Epithelial cell of proximal tubule (primary cell): ENCODE measurements around the gene ODAD4. TPM values are rescaled to one million over a fixed set of nuclear protein-coding genes. Genes with fewer than 3 reads are reported as not detected.

ENCODE experiments used
- DNase-seq: peaks from one replicate; pipeline ENCODE4 v3.0.0-alpha.2; 2011; ENCODE audit warnings: low read depth
- H3K4me3 ChIP-seq: 2 replicates; pipeline ENCODE4 v1.5.1; 2011; ENCODE audit warnings: low read depth, mild to moderate bottlenecking, low read length
- CTCF ChIP-seq: conservative IDR thresholded peaks from 2 replicates; pipeline ENCODE4 v1.5.1; 2012; ENCODE audit warnings: low read depth, mild to moderate bottlenecking, low read length
- total RNA-seq: library from RNA; depleted of rRNA; stranded (reverse); fragments of >200 nt; gene quantifications from 2 replicates; pipeline ENCODE4 v1.2.3, GENCODE V29; 2015

ODAD4 gene
- 0.23 and 0.29 TPM in 2 replicates for total RNA-seq

DNA sequence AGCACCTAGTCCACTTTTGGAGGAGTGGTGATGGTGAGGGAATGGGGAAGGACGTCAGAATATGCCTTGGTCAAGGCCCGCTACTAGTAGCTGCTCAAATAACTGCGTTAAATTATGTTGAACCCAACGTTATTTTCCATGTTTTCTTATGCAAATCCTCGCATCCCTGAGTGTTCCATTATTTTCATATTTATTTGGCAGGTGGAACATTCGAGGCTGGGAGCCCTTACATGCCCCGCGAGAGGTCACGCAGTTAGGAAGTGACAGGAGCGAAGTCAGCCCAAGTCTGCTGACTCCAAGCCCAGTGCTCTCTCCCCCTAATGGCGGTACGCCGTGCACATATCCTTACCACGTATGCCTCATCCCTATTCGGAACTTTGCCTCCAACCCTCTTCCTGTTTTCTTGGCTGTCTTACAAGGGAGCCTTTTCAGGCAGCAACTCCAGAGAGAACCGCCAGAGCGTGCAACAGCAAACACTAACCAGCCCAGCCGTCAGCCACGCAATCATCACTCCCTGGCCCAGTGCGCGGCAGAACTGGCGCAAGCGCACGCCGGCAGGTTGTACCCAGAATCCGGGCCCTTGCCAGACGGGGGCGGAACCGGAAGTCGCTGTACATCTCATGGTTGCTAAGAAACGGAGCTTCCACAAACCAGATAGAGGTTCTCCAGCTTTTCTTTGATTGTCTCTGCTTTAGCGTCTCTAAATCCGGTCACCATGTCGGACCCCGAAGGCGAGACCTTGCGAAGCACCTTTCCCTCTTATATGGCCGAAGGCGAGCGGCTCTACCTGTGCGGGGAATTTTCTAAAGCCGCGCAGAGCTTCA is at the start of gene ODAD4:
ODAD4 (plus strand) TSS at position 609 of the 824 bp plus-strand sequence; CDS start at position 716, 107 bp downstream.
- H3K4me3 ChIP-seq: peak within 1 kb of the TSS; percentile 76
- TF ChIP-seq CTCF: peak; percentile 31
- DNase-seq: peak; percentile 80

GRCh38 chr17:41882756-41883155 is 47.7 kb upstream of the ODAD4 start:
- no peak for TF ChIP-seq CTCF
- DNase-seq: no peak
- H3K4me3 ChIP-seq: no peak overlapping the region

DNA sequence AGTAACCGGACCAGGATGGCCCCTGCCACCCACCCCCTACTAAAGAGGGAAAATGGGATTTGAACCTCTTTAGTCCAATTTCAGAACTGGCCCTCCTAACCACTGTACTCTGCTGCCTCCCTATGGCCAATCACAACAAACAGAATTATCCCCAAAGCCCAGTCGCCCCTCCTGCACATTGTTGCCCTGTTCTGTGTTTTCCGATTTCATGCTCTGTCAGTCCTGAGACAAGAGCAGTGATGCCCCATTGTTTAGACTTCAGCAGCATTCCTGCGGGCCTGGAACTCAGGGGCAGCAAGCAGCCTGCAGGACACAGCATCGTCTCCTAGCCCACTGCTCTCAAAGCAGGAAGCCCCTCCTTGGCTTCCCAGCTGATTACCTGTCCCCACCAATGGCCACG is 44.7 kb upstream of the ODAD4 start:
- H3K4me3 ChIP-seq: no peak overlapping the region
- peak; percentile 31 for TF ChIP-seq CTCF
- DNase-seq: no peak

- no peak for TF ChIP-seq CTCF
- H3K4me3 ChIP-seq: no peak overlapping the region
- no peak for DNase-seq
Observed at GRCh38 chr17:41888332-41888965, 42.0 kb upstream of the ODAD4 start.

DNA sequence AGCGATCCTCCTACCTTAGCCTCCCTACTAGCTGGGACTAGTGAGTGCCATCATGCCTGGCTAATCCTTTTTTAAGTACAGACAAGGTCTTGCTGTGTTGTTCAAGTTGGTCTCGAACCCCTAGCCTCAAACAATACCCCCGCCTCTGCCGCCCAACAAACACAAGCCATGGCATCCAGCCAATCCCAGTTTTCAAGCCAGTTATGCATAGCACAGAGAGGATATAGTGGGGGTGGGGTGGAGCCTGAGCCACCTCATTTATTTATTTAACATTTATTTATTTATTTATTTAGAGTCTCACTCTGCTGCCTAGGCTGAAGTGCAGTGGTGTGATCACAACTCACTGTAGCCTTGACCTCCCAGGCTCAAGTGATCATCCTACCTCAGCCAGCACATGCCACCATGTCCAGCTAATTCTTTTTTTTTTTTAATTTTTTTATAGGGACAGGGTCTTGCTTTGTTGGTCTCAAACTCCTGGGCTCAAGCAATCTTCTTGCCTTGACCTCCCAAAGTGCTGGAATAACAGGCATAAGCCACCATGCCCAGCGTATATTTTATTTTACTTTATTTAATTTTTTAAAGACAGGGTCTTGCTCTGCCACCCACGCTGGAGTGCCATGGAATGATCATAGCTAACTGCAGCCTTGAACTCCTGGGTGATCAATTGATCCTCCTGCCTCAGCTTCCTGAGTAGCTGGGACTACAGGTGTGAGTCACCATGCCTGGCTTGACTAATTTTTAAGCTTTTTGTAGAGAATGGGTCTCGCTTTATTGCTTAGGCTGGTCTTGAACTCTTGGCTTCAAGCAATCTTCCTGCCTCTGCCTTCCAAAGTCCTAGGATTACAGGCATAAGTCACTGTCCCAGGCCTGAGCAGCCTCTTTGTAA is 39.0 kb upstream of the ODAD4 start:
- no peak overlapping the region for H3K4me3 ChIP-seq
- no peak for TF ChIP-seq CTCF
- DNase-seq: no peak

GRCh38 chr17:41892021-41892376 is 38.4 kb upstream of the ODAD4 start:
- H3K4me3 ChIP-seq: no peak overlapping the region
- no peak for TF ChIP-seq CTCF
- DNase-seq: no peak
